Ovary (tissue), 9 donors: ENCODE data around the gene HNRNPA3. TPM values are rescaled to one million over a fixed set of nuclear protein-coding genes. Genes with fewer than 3 reads are reported as not detected.

Source experiments
- DNase-seq, 5 donors: peaks; one replicate each; pipeline ENCODE4 v3.0.0-alpha.2; 2019 to 2020
- H3K27ac ChIP-seq, 2 donors: fragments of 200-600 bp; one replicate each; pipeline versions ENCODE4 v1.5.1 to v1.8.0; 2019 to 2022
- H3K27me3 ChIP-seq: fragments of 200-600 bp; one replicate; pipeline ENCODE4 v1.8.0; 2022
- H3K36me3 ChIP-seq: fragments of 200-600 bp; sonication (generic); one replicate; pipeline ENCODE4 v1.5.1; 2019
- H3K4me1 ChIP-seq: one replicate; pipeline ENCODE4 v1.8.1; 2013; ENCODE audit warnings: mild to moderate bottlenecking, moderate library complexity; ENCODE audit not compliant: insufficient read depth
- H3K4me3 ChIP-seq: fragments of 200-600 bp; sonication (generic); one replicate; pipeline ENCODE4 v1.5.1; 2017
- H3K9me3 ChIP-seq, 2 donors: fragments of 200-600 bp in 1 of 2; sonication (generic) in 1 of 2; one replicate each; pipeline versions ENCODE4 v1.5.1 to v1.8.1; 2013 to 2019; ENCODE audit warnings: mild to moderate bottlenecking in 1 of 2, moderate library complexity in 1 of 2
- EP300 ChIP-seq: sonication (generic); formaldehyde crosslinking; IDR thresholded peaks from one replicate; pipeline ENCODE4 v1.6.1; 2017; ENCODE audit warnings: antibody characterized with exemption
- POLR2A ChIP-seq: fragments of 450-650 bp; IDR thresholded peaks from one replicate; pipeline ENCODE4 v1.6.1; 2017; ENCODE audit warnings: antibody characterized with exemption, mild to moderate bottlenecking, moderate library complexity
- WGBS, 3 donors: extraction: QIAGEN DNeasy Blood & Tissue Kit in 1 of 3; methylation state at CpG; one replicate each; pipeline versions ENCODE4 v1.1.5 to v1.1.7; 2013 to 2017; 5-methylcytosine and 5-hydroxymethylcytosine counted together
- intact Hi-C, 4 donors: fragments of 100-400 bp; cut with DNase I; formaldehyde crosslinking; loops; one replicate each; pipeline versions ENCODE4 v1.11.0 to v1.15.1; 2022 to 2023
- polyA plus RNA-seq, 2 donors: library from polyadenylated mRNA; stranded (reverse); fragments of 200-250 nt in 1 of 2; fragments of 350-450 nt in 1 of 2; fragmentation: Illumina TruSeq in 1 of 2; extraction: RNeasy Lipid Tissue Mini Kit (QIAGEN cat#74804) in 1 of 2; gene quantifications; one replicate each; pipeline ENCODE4 v1.2.3, GENCODE V29; 2013 to 2014
- total RNA-seq, 7 donors: library from RNA; depleted of rRNA in 2 of 7; stranded (reverse); fragments of >200 nt in 2 of 7; fragmentation: NEBNext Ultra II Directional in 3 of 7; extraction: Animal tissue kit (Norgen Biotek cat#: 25700) in 3 of 7; gene quantifications; one replicate each; pipeline versions ENCODE4 v1.1.0 to v1.2.4, GENCODE V29; 2016 to 2023
- TF ChIP-seq, protein P1 (sequence below), 3 donors: fragments of 450-650 bp in 2 of 3; fragments of 200-600 bp in 1 of 3; IDR thresholded peaks; one replicate each; pipeline versions ENCODE4 v1.5.1 to v1.8.0; 2016 to 2022; ENCODE audit warnings: antibody characterized with exemption in 3 of 3, mild to moderate bottlenecking in 1 of 3
- donor health status: DM: no; HTN: no; CAD: no; lungs with moderate emphysema.
- donor health status: DM: no; HTN: no; CAD: no.
- donor health status: Bipolar disorder and iron deficiency.
- donor health status: DM: yes; HTN: yes; CAD: no.
- donor health status: DM: no; HTN: no; CAD: no.
- donor health status: DM: yes; HTN: yes; CAD: no.

HNRNPA3 gene
- total and polyA plus RNA-seq, 9 donors: 71.0 to 273 (median 216) TPM

GRCh38 chr2:177268901-177269300, 56.3 kb downstream of the HNRNPA3 start:
- no peak for DNase-seq
- Histone ChIP-seq H3K36me3 (no peaks in the 10 kb centered on the region), H3K27me3 (no peaks in the 10 kb centered on the region), H3K4me1 (peaks cover 10% of the 10 kb centered on the region), H3K4me3 (no peak overlapping the region), H3K9me3 (no peaks in the 10 kb centered on the region), H3K27ac (no peak overlapping the region)
- 88 to 93% (median 90%) methylated on average over 7 of the region's 7 CpGs for WGBS, 3 donors
- TF ChIP-seq, protein P1, sequence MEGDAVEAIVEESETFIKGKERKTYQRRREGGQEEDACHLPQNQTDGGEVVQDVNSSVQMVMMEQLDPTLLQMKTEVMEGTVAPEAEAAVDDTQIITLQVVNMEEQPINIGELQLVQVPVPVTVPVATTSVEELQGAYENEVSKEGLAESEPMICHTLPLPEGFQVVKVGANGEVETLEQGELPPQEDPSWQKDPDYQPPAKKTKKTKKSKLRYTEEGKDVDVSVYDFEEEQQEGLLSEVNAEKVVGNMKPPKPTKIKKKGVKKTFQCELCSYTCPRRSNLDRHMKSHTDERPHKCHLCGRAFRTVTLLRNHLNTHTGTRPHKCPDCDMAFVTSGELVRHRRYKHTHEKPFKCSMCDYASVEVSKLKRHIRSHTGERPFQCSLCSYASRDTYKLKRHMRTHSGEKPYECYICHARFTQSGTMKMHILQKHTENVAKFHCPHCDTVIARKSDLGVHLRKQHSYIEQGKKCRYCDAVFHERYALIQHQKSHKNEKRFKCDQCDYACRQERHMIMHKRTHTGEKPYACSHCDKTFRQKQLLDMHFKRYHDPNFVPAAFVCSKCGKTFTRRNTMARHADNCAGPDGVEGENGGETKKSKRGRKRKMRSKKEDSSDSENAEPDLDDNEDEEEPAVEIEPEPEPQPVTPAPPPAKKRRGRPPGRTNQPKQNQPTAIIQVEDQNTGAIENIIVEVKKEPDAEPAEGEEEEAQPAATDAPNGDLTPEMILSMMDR (IDR thresholded peaks at IDR 0.05): no peak
- no peak for TF ChIP-seq POLR2A
- no peak for TF ChIP-seq EP300
- intact Hi-C loops: loop anchor here in 2 of 4 donors (10.0 kb wide), 3 partner anchors 66 to 1134 kb away; no protein-coding TSS in a partner anchor

GRCh38 chr2:177270531-177270930, 57.9 kb downstream of the HNRNPA3 start:
- intact Hi-C loops: no loop called here
- WGBS, 3 donors: 79 to 92% (median 89%) methylated on average over 4 of the region's 4 CpGs

DNA sequence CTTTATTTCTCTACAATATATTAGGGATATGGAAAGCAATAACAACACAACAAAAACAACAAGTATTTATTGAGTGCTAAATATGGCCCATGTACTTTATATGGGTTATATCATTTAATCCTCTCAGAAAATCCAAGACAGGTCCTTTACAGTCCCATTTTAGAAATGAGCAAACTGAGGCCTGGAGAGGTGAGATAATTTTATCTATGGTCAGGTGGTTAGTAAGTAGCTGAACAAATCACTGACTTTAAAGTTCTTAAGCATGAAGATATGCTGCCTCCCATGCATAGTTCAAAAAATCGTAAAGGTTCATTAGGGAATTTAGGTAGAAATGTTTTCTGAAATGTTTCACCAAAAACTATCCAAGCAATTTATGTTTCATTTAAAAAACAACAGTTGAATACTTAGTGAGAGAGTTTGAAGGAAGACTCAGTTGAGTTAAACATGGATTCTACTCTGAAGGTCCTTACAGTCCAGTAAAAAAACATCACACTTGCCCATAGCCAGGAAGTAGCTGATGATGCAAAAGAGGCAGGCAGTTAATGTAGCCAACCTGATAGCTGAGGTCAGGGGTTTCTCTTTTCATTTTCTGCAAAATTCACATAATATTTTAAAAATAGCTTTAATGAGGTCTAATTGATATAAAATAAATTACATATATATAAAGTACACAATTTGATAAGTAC, 59.5 kb downstream of the HNRNPA3 start:
- H3K4me1 ChIP-seq: peaks cover 4% of the 10 kb centered on the region
- no peak overlapping the region for H3K4me3 ChIP-seq
- intact Hi-C loops: no loop called here
- no peaks in the 10 kb centered on the region for H3K27me3 ChIP-seq
- no peaks in the 10 kb centered on the region for H3K9me3 ChIP-seq
- peak overlapping the region in 1 of 2 donors; percentile 53 for H3K27ac ChIP-seq
- 85 to 90% (median 85%) methylated on average over 1 of the region's 1 CpG for WGBS, 3 donors
- no peaks in the 10 kb centered on the region for H3K36me3 ChIP-seq
- no peak for DNase-seq
- TF ChIP-seq, protein P1 (IDR thresholded peaks at IDR 0.05): no peak
- no peak for TF ChIP-seq POLR2A
- TF ChIP-seq EP300: no peak

More at GRCh38 chr2:177270531-177270930, 57.9 kb downstream of the HNRNPA3 start:
- H3K9me3 ChIP-seq: no peaks in the 10 kb centered on the region
- DNase-seq: no peak
- H3K27me3 ChIP-seq: no peaks in the 10 kb centered on the region
- TF ChIP-seq POLR2A (no peak), EP300 (no peak)
- TF ChIP-seq, protein P1 (IDR thresholded peaks at IDR 0.05): no peak
- no peak overlapping the region for H3K4me3 ChIP-seq
- peaks cover 10% of the 10 kb centered on the region for H3K4me1 ChIP-seq
- H3K36me3 ChIP-seq: no peaks in the 10 kb centered on the region
- H3K27ac ChIP-seq: peak overlapping the region in 1 of 2 donors; percentile 53

DNA sequence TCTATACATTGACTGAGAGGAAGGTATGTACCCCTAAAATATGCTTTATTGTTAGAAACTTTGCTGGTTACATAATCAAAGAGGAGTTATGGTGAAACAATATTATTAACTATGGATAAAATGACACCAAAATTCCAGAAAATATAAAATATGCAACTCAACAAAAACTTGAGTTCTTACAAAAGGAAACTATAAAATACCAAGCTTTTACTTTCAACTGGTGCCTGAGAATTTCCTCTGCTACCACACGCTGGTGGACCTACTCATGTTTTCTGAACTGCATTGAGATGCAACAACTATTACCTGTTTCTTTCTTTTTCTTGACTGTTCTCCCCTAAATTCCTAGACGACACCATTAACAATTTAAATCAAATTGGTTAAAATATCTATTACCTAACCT, 60.2 kb downstream of the HNRNPA3 start:
- H3K27ac ChIP-seq: no peak overlapping the region
- no peaks in the 10 kb centered on the region for H3K27me3 ChIP-seq
- no peaks in the 10 kb centered on the region for H3K36me3 ChIP-seq
- TF ChIP-seq, protein P1 (IDR thresholded peaks at IDR 0.05): no peak
- TF ChIP-seq EP300 (no peak), POLR2A (no peak)
- intact Hi-C loops: no loop called here
- no peaks in the 10 kb centered on the region for H3K9me3 ChIP-seq
- H3K4me1 ChIP-seq: peaks cover 4% of the 10 kb centered on the region
- H3K4me3 ChIP-seq: no peak overlapping the region
- no peak for DNase-seq
- WGBS, 3 donors: 59 to 77% (median 65%) methylated on average over 2 of the region's 2 CpGs
